Activated gamma-delta T cell (primary cell): ENCODE results near the gene GABRP.
"Not testable (repeated sequence)": the region's sequence is repeated elsewhere in the genome, so short reads cannot be mapped to it uniquely, and the experiment has no call there.

Experiments
- DNase-seq: peaks from one replicate; lab custom pipeline; 2025; lab: John Stamatoyannopoulos, UW
- total RNA-seq, 2 donors: gene quantifications; one replicate each; lab custom pipeline; 2026; lab: John Stamatoyannopoulos, UW

Gene GABRP
- total RNA-seq, result 0 reads per million in 2 donors

GRCh38 chr5:170783498-170784247 is at the start of gene GABRP:
GABRP (plus strand) TSS chr5:170783725; CDS start chr5:170788616, 4,891 bp downstream.
- no peak for DNase-seq

- no peak for DNase-seq
Observed at GRCh38 chr5:170736966-170737365, 46.6 kb upstream of the GABRP start.

- DNase-seq, result no peak
Observed at GRCh38 chr5:170737591-170737990, 45.9 kb upstream of the GABRP start.

GRCh38 chr5:170738840-170739239 is 44.7 kb upstream of the GABRP start:
- DNase-seq, result no peak

GRCh38 chr5:170739446-170739845 is 44.1 kb upstream of the GABRP start:
- DNase-seq, result no peak

- no peak for DNase-seq
Observed at GRCh38 chr5:170740551-170741205, 42.8 kb upstream of the GABRP start.

GRCh38 chr5:170741801-170742200 is 41.7 kb upstream of the GABRP start:
- DNase-seq, result no peak

- no peak for DNase-seq
Observed at GRCh38 chr5:170743876-170744212, 39.7 kb upstream of the GABRP start.

GRCh38 chr5:170745481-170746071 is 37.9 kb upstream of the GABRP start:
- DNase-seq, result no peak

- no peak for DNase-seq
Observed at GRCh38 chr5:170746075-170746960, 37.2 kb upstream of the GABRP start.

GRCh38 chr5:170746961-170747340 is 36.6 kb upstream of the GABRP start:
- DNase-seq, result no peak

- DNase-seq, result no peak
Observed at GRCh38 chr5:170747357-170747756, 36.2 kb upstream of the GABRP start.

GRCh38 chr5:170747851-170748250 is 35.7 kb upstream of the GABRP start:
- no peak for DNase-seq

- no peak for DNase-seq
Observed at GRCh38 chr5:170748951-170749471, 34.5 kb upstream of the GABRP start.

- DNase-seq, result no peak
Observed at GRCh38 chr5:170749911-170750431, 33.6 kb upstream of the GABRP start.

GRCh38 chr5:170750791-170751190 is 32.7 kb upstream of the GABRP start:
- no peak for DNase-seq

- no peak for DNase-seq
Observed at GRCh38 chr5:170751631-170752030, 31.9 kb upstream of the GABRP start.

- DNase-seq, result no peak
Observed at GRCh38 chr5:170752257-170753215, 31.0 kb upstream of the GABRP start.

GRCh38 chr5:170753311-170753710 is 30.2 kb upstream of the GABRP start:
- no peak for DNase-seq

GRCh38 chr5:170754508-170754907 is 29.0 kb upstream of the GABRP start:
- DNase-seq, result not testable (repeated sequence)
